Common myeloid progenitor, CD34-positive (primary cell): ENCODE results near the gene RASEF.
"Not testable (repeated sequence)": the region's sequence is repeated elsewhere in the genome, so short reads cannot be mapped to it uniquely, and the experiment has no call there.

Experiments
- CTCF ChIA-PET: fragments of 350-600 bp; sonication (Branson Sonifier 250); formaldehyde crosslinking; loops from one replicate; lab custom pipeline; 2021; ENCODE audit warnings: antibody characterized with exemption; lab: Charles Lee
- POLR2A ChIA-PET: fragments of 350-600 bp; sonication (Branson Sonifier 250); formaldehyde crosslinking; loops from one replicate; lab custom pipeline; 2021; ENCODE audit warnings: antibody characterized with exemption; lab: Charles Lee
- DNase-seq, 3 donors: peaks; one replicate each; pipeline versions ENCODE4 v3.0.0 to v3.0.0-alpha.2; 2013
- H3K27ac ChIP-seq, 2 experiments: 1 replicate in 1 of 2; 2 replicates in 1 of 2; pipeline ENCODE4 v1.7.0; 2013; ENCODE audit warnings: inconsistent platforms in 2 of 2, low read length in 2 of 2, mild to moderate bottlenecking in 2 of 2, low read depth in 1 of 2, moderate library complexity in 1 of 2; ENCODE audit not compliant: severe bottlenecking in 2 of 2, insufficient read depth in 1 of 2, poor library complexity in 1 of 2
- H3K27me3 ChIP-seq, 5 experiments: replicated peaks in 2 of 5; 1 replicate in 3 of 5; 2 replicates in 2 of 5; pipeline versions ENCODE4 v1.6.1 to v1.7.0; 2013; ENCODE audit warnings: low read length in 4 of 5, mild to moderate bottlenecking in 2 of 5, moderate library complexity in 2 of 5, inconsistent platforms in 1 of 5; ENCODE audit not compliant: insufficient read depth in 5 of 5, control insufficient read depth in 4 of 5
- H3K36me3 ChIP-seq, 4 experiments: 1 replicate in 2 of 4; 2 replicates in 2 of 4; pipeline versions ENCODE4 v1.6.1 to v1.7.0; 2013; ENCODE audit warnings: low read length in 3 of 4, control low read depth in 1 of 4, mild to moderate bottlenecking in 1 of 4; ENCODE audit not compliant: control insufficient read depth in 4 of 4, insufficient read depth in 4 of 4
- H3K4me1 ChIP-seq, 4 experiments: 1 replicate in 3 of 4; 2 replicates in 1 of 4; pipeline versions ENCODE4 v1.6.1 to v1.7.1; 2013; ENCODE audit warnings: low read length in 3 of 4, mild to moderate bottlenecking in 3 of 4, control low read depth in 1 of 4, inconsistent platforms in 1 of 4, moderate library complexity in 1 of 4; ENCODE audit not compliant: control insufficient read depth in 4 of 4, insufficient read depth in 4 of 4; ENCODE audit errors: control extremely low read depth in 1 of 4
- H3K4me3 ChIP-seq, 7 experiments: 1 replicate in 4 of 7; 2 replicates in 3 of 7; pipeline versions ENCODE4 v1.5.1 to v1.7.0; 2013; ENCODE audit warnings: mild to moderate bottlenecking in 7 of 7, low read length in 6 of 7, moderate library complexity in 6 of 7, inconsistent platforms in 2 of 7, low read depth in 2 of 7, control low read depth in 1 of 7; ENCODE audit not compliant: insufficient read depth in 4 of 7, control insufficient read depth in 1 of 7; ENCODE audit errors: extremely low read depth in 1 of 7
- H3K9me3 ChIP-seq, 5 experiments: 1 replicate in 4 of 5; 2 replicates in 1 of 5; pipeline versions ENCODE4 v1.6.1 to v1.7.1; 2013; ENCODE audit warnings: low read length in 4 of 5, mild to moderate bottlenecking in 2 of 5, inconsistent platforms in 1 of 5, low read depth in 1 of 5, moderate library complexity in 1 of 5; ENCODE audit not compliant: control insufficient read depth in 4 of 5, insufficient read depth in 2 of 5; ENCODE audit errors: control extremely low read depth in 1 of 5
- WGBS: methylation state at CpG from one replicate; pipeline ENCODE4 v1.1.5; 2013; ENCODE audit not compliant: insufficient coverage; 5-methylcytosine and 5-hydroxymethylcytosine counted together

Gene RASEF

GRCh38 chr9:82934025-82934424 lies 128.9 kb downstream of the RASEF start:
- WGBS, result no CpG with 5 or more reads among the region's 1 CpG
- POLR2A ChIA-PET, H3K9me3 ChIP-seq: not testable (repeated sequence)

DNA sequence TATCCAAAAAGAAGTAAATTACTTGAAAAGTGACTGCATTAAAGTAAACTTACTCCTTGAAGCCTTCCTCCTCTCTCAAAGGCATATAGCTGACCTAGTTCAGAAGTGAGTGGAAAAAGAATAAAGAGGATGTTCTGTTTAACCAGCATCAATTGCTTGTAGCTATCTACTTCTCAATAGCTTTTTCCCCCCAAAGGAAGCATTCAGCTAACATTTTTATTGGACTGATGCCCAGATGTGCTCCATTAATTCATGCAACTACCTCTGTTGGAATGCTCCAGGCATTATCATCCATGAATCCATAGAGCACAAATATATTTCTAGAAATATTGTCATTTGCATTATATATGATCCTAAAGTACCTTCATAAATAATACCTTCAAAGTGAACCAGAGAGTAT lies 132.8 kb downstream of the RASEF start:
- H3K27me3 ChIP-seq, result no peaks in the 10 kb centered on the region
- H3K27ac ChIP-seq, result no peak overlapping the region
- ChIA-PET CTCF (no interaction called here), POLR2A (no interaction called here)
- no peaks in the 10 kb centered on the region for H3K36me3 ChIP-seq
- no peak for DNase-seq
- H3K4me1 ChIP-seq, result no peaks in the 10 kb centered on the region
- H3K4me3 ChIP-seq, result no peak overlapping the region
- no peaks in the 10 kb centered on the region for H3K9me3 ChIP-seq

More at GRCh38 chr9:82934025-82934424, 128.9 kb downstream of the RASEF start:
- CTCF ChIA-PET, H3K36me3 ChIP-seq, H3K27me3 ChIP-seq, DNase-seq, H3K4me1 ChIP-seq, H3K4me3 ChIP-seq, H3K27ac ChIP-seq: not testable (repeated sequence)
